Right atrium auricular region (tissue), 2 donors: ENCODE measurements around the gene ZNF385C. TPM values are rescaled to one million over a fixed set of nuclear protein-coding genes. Genes with fewer than 3 reads are reported as not detected.

Experiments used
- DNase-seq: peaks from one replicate; pipeline ENCODE4 v3.0.0-alpha.2; 2019; ENCODE audit warnings: low spot score
- H3K27ac ChIP-seq, 2 donors: fragments of 200-600 bp; sonication (generic); 1 replicate in 1 of 2; 2 replicates in 1 of 2; pipeline ENCODE4 v1.5.1; 2016 to 2019
- H3K27me3 ChIP-seq, 2 donors: fragments of 200-600 bp; sonication (generic); one replicate each; pipeline versions ENCODE4 v1.5.1 to v1.6.0; 2017 to 2019
- H3K36me3 ChIP-seq: fragments of 200-600 bp; sonication (generic); one replicate; pipeline ENCODE4 v1.5.1; 2016
- H3K4me1 ChIP-seq, 2 donors: fragments of 200-600 bp; sonication (generic); one replicate each; pipeline versions ENCODE4 v1.5.1 to v1.6.0; 2017 to 2019
- H3K4me3 ChIP-seq, 2 donors: fragments of 200-600 bp; sonication (generic); 1 replicate in 1 of 2; 2 replicates in 1 of 2; pipeline ENCODE4 v1.5.1; 2017 to 2019; ENCODE audit warnings: mild to moderate bottlenecking in 1 of 2, moderate library complexity in 1 of 2
- H3K9me3 ChIP-seq, 2 donors: fragments of 200-600 bp; sonication (generic); one replicate each; pipeline ENCODE4 v1.5.1; 2019
- total RNA-seq, 2 donors: library from RNA; depleted of rRNA; stranded (reverse); fragments of >200 nt; gene quantifications; one replicate each; pipeline ENCODE4 v1.1.0, GENCODE V29; 2016
- TF ChIP-seq, protein P1 (sequence below), 2 donors: fragments of 200-600 bp; sonication (generic); IDR thresholded peaks; one replicate each; pipeline ENCODE4 v1.5.1; 2019; ENCODE audit warnings: antibody characterized with exemption in 2 of 2

ZNF385C gene
- total RNA-seq, 2 donors from 2014 or later = not detected

DNA sequence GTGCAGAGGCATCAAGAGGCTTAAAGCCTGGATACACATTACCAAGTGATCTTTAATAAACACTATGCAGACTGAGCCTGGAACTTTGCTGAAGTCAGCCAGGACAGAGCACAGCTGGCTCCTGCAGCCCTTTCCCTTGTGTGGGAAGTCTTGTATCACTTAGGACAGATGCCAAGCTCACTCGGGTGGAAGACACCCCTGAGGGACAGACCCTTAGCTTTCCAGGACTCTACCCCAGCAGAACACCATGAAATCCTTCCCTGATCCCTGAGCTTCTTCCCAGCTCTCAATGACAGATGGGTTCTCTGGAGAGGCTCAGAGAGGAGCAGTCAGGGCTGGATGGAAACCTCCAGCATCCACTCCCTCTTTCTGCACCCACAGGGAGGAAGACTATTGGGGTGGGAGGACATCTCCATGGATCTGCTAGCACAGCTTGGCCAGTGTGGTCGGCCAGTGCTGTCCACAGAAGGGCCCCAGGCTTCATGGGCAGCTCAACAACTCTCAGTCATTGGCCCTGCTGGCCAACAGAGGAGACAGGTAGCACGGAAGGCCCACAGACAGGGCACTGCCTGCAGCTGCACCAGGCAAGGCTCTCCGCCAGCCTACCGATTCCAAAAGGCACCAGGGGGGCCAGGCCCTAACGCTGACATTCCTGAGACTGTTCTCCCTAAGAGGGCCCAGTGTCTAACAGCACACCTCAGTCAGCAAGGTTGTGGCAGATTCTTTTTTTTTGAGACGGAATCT is 40.6 kb upstream of the ZNF385C start:
- H3K36me3 ChIP-seq = no peaks in the 10 kb centered on the region
- no peaks in the 10 kb centered on the region for H3K27me3 ChIP-seq
- H3K9me3 ChIP-seq = no peaks in the 10 kb centered on the region
- H3K27ac ChIP-seq = peak overlapping the region in 1 of 2 donors; percentile 77
- no peak overlapping the region for H3K4me3 ChIP-seq
- no peak for DNase-seq
- TF ChIP-seq, protein P1, sequence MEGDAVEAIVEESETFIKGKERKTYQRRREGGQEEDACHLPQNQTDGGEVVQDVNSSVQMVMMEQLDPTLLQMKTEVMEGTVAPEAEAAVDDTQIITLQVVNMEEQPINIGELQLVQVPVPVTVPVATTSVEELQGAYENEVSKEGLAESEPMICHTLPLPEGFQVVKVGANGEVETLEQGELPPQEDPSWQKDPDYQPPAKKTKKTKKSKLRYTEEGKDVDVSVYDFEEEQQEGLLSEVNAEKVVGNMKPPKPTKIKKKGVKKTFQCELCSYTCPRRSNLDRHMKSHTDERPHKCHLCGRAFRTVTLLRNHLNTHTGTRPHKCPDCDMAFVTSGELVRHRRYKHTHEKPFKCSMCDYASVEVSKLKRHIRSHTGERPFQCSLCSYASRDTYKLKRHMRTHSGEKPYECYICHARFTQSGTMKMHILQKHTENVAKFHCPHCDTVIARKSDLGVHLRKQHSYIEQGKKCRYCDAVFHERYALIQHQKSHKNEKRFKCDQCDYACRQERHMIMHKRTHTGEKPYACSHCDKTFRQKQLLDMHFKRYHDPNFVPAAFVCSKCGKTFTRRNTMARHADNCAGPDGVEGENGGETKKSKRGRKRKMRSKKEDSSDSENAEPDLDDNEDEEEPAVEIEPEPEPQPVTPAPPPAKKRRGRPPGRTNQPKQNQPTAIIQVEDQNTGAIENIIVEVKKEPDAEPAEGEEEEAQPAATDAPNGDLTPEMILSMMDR (IDR thresholded peaks at IDR 0.05) = no peak
- peaks cover 0 to 92% of the 10 kb centered on the region in 2 donors for H3K4me1 ChIP-seq

DNA sequence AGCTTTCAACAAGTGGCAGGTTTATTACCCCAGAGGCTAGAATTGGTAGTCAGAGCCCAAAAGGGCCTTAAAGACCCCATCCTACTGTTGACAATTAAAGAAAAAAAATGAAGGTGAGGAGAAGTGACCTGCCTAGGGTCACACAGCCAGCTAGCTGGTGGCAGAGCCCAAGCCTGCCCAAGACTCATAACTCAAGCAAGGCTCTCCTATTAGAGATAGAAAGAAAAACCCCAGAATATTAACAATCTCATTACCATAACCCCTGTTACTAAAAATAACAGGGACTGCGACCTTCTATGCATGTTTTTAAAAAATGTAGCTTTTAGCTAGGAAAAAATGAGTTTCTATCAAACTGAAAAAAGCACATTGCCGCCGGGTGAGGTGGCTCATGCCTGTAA is 38.4 kb upstream of the ZNF385C start:
- peaks cover 3 to 92% of the 10 kb centered on the region in 2 donors for H3K4me1 ChIP-seq
- no peaks in the 10 kb centered on the region for H3K9me3 ChIP-seq
- no peaks in the 10 kb centered on the region for H3K27me3 ChIP-seq
- no peak for DNase-seq
- no peaks in the 10 kb centered on the region for H3K36me3 ChIP-seq
- TF ChIP-seq, protein P1 (IDR thresholded peaks at IDR 0.05) = no peak
- H3K27ac ChIP-seq = peak overlapping the region; percentile 66 to 70
- H3K4me3 ChIP-seq = peak overlapping the region; percentile 2 to 30

DNA sequence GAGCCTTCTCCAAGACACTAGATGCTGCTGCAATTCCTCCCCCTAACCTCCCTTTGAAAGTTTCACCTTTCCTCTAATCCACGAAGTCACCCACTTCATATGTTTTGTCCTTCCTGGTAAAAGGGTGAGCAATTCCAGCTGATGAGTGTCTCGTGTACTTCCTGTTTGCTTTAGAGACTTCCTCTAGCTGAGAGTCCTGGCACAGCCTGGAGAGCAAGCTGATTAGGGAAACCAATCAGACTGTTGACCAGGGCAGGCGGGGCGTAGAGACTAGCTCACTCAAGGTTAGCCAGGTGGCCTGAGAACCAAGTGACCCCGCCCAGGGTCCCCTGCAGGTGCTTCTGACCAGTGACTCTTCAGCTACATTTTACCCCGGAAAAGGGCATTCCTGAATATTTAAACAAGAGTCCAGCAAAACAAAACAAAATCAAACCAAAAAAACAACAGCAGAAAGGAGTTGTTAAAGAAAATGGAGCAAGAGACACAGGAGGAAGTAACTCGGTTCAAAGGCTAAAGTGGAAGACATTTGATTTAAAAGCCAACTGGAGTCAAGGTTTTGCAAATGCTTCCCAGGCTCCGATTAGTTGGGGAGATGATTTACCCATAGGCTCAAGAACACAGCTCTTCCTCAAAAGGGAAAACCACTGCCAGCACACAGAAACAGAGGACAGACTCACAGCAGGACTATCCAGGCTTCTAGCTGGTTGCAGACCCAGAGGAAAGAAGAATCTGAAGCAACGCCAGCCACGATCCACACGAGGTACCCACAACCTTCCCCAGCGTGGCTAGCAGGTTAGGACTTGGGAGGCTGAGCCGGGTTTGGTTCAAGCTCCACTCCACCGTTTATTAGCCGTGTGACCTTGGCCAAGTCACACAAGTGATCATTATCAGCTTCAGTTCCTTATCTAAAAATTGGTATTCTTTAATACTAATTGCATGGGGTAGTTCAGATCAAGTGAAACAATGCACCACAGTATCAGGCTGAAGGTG is 37.7 kb upstream of the ZNF385C start:
- peaks cover 3 to 92% of the 10 kb centered on the region in 2 donors for H3K4me1 ChIP-seq

DNA sequence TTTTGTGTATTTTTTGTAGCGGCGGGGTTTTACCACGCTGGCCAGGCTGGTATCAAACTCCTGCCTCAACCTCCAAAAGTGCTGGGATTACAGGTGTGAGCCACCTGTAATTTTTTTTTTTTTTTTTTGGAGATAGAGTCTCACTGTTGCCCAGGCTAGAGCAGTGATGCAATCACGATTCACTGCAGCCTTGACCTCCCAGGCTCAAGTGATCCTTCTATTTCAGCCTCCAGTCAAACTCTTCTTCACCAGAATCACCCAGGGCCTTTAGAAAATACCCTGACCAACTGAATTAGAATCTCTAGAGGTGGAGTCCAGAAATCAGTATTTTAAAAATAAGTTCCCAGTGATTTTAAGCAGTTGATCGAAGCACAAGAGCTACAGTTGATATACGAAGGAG is 36.9 kb upstream of the ZNF385C start:
- peak overlapping the region; percentile 66 to 70 for H3K27ac ChIP-seq
- peaks cover 3 to 95% of the 10 kb centered on the region in 2 donors for H3K4me1 ChIP-seq
- no peaks in the 10 kb centered on the region for H3K9me3 ChIP-seq
- peaks cover 3% of the 10 kb centered on the region for H3K36me3 ChIP-seq
- DNase-seq = no peak
- TF ChIP-seq, protein P1 (IDR thresholded peaks at IDR 0.05) = no peak
- no peaks in the 10 kb centered on the region for H3K27me3 ChIP-seq
- no peak overlapping the region for H3K4me3 ChIP-seq

More for the DNA sequence above, 37.7 kb upstream of the ZNF385C start:
- Histone ChIP-seq H3K9me3 (no peaks in the 10 kb centered on the region), H3K27me3 (no peaks in the 10 kb centered on the region), H3K36me3 (no peaks in the 10 kb centered on the region), H3K4me3 (peak overlapping the region; percentile 2 to 30), H3K27ac (peak overlapping the region; percentile 66 to 70)
- peak; percentile 78 for DNase-seq
- TF ChIP-seq, protein P1 (IDR thresholded peaks at IDR 0.05) = no peak

DNA sequence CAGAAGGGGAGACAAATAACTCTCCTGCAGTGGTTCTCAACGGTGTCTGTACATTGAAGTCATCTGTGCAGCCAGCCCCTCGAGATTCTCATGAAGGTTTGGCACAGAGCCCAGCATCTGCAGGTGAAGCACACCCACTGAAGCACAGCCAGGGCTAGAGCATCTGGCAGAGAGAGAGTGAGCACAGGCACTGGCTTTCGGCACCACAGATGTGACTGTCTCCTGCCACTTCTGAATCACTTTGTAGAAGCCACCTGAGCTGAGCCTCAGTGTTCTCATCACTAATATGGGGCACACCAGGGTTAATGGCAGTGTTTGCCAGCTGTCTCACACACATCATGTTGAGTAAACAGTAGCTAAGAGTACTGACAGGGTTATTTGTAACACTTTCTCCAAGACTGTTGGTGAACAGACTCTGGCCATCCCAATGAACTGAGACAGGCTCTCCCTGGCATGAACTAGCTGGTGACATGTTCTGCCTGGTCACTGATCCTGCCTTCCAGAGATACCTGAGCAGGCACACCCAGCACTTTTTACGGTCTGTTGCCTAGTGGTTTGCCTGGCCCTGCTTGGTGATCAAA is 35.3 kb upstream of the ZNF385C start:
- Histone ChIP-seq H3K9me3 (no peaks in the 10 kb centered on the region), H3K4me3 (no peak overlapping the region), H3K27me3 (no peaks in the 10 kb centered on the region), H3K36me3 (peaks cover 19% of the 10 kb centered on the region), H3K27ac (peak overlapping the region; percentile 70 to 76), H3K4me1 (peaks cover 3 to 95% of the 10 kb centered on the region in 2 donors)
- no peak for DNase-seq
- TF ChIP-seq, protein P1 (IDR thresholded peaks at IDR 0.05) = no peak
